Transverse colon (tissue), 4 donors: Measurements from ENCODE around the gene HK1. TPM values are rescaled to one million over a fixed set of nuclear protein-coding genes. Genes with fewer than 3 reads are reported as not detected.
A peak's percentile ranks its signal among the peaks of the same experiment; 100 is the strongest.

Source experiments
- DNase-seq: peaks from one replicate; pipeline ENCODE4 v3.0.0-alpha.2; 2019
- H3K27ac ChIP-seq, 4 donors: fragments of 200-600 bp; sonication (generic); 2 replicates each; pipeline ENCODE4 v1.5.1; 2016 to 2018; ENCODE audit warnings: inconsistent platforms in 4 of 4
- H3K27me3 ChIP-seq: fragments of 200-600 bp; sonication (generic); 2 replicates; pipeline ENCODE4 v1.5.1; 2017; ENCODE audit warnings: inconsistent platforms
- H3K36me3 ChIP-seq, 4 donors: fragments of 200-600 bp; sonication (generic); 2 replicates each; pipeline ENCODE4 v1.5.1; 2017 to 2019; ENCODE audit warnings: inconsistent platforms in 4 of 4
- H3K4me1 ChIP-seq, 4 donors: fragments of 200-600 bp; sonication (generic); 2 replicates each; pipeline ENCODE4 v1.5.1; 2017 to 2020; ENCODE audit warnings: inconsistent platforms in 4 of 4
- H3K4me3 ChIP-seq, 4 donors: fragments of 200-600 bp; sonication (generic); 1 replicate in 1 of 4; 2 replicates in 3 of 4; pipeline versions ENCODE4 v1.5.1 to v1.6.1; 2017 to 2019; ENCODE audit warnings: inconsistent platforms in 4 of 4
- H3K9me3 ChIP-seq, 2 donors: fragments of 200-600 bp; sonication (generic); 2 replicates each; pipeline ENCODE4 v1.5.1; 2017 to 2019; ENCODE audit warnings: inconsistent platforms in 2 of 2
- EP300 ChIP-seq: sonication (generic); formaldehyde crosslinking; IDR thresholded peaks from one replicate; pipeline ENCODE4 v1.6.1; 2017; ENCODE audit warnings: antibody characterized with exemption, low read depth
- POLR2A ChIP-seq: fragments of 450-650 bp; IDR thresholded peaks from one replicate; pipeline ENCODE4 v1.6.1; 2016; ENCODE audit warnings: antibody characterized with exemption, mild to moderate bottlenecking, moderate library complexity
- POLR2AphosphoS5 ChIP-seq, 3 donors: sonication (generic); formaldehyde crosslinking; IDR thresholded peaks; one replicate each; pipeline ENCODE4 v1.6.1; 2016; ENCODE audit warnings: antibody characterized with exemption in 3 of 3
- WGBS, 2 donors: methylation state at CpG; one replicate each; pipeline ENCODE4 v1.1.5; 2018; ENCODE audit warnings: low coverage in 1 of 2; 5-methylcytosine and 5-hydroxymethylcytosine counted together
- in situ Hi-C, 4 donors: fragments of 200-750 bp; cut with MboI; loops; one replicate each; pipeline versions ENCODE4 v1.15.0 to v1.15.1; 2017; ENCODE audit warnings: low sequenced_read_pairs in 3 of 4, low pct_ligation_motif_present in 1 of 4, low pct_unique_long_range_greater_than_20kb in 1 of 4
- intact Hi-C: fragments of 100-400 bp; cut with DNase I; formaldehyde crosslinking; loops from one replicate; pipeline ENCODE4 v1.15.1; 2023; ENCODE audit warnings: low total_unique reads
- total RNA-seq, 4 donors: library from RNA; depleted of rRNA; stranded (reverse); fragments of >200 nt; gene quantifications; one replicate each; pipeline ENCODE4 v1.1.0, GENCODE V29; 2016
- TF ChIP-seq, protein P1 (sequence below), 5 experiments: fragments of 200-600 bp in 3 of 5; fragments of 450-650 bp in 2 of 5; sonication (generic) in 3 of 5; IDR thresholded peaks; 1 replicate in 2 of 5; 2 replicates in 3 of 5; pipeline ENCODE4 v1.5.1; 2016 to 2017; ENCODE audit warnings: antibody characterized with exemption in 5 of 5, inconsistent platforms in 3 of 5, mild to moderate bottlenecking in 2 of 5, moderate library complexity in 1 of 5

Gene HK1
- total RNA-seq, 4 donors from 2014 or later, result 27.3 to 69.9 (median 54.0) TPM

DNA sequence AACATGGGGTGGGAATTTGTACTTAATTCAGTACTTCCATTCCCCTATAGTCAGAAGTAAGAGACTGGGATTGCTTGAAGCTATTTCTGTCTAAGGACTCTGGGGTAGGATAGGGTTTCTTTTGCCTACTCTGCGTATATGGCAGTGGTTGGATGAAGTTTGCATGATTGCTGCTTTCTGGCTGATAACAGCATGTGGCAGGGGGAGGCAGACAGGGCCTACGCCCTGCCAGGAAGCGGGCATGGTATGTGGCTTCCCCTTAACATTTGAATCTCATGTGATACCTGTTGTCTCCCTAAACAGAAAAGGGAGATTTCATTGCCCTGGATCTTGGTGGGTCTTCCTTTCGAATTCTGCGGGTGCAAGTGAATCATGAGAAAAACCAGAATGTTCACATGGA lies 81.3 kb downstream of the HK1 start:
- Histone ChIP-seq H3K27me3 (no peaks in the 10 kb centered on the region), H3K4me3 (no peak overlapping the region), H3K36me3 (no peaks in the 10 kb centered on the region), H3K9me3 (no peaks in the 10 kb centered on the region), H3K4me1 (peaks cover 23 to 41% (median 39%) of the 10 kb centered on the region in 4 donors), H3K27ac (peak overlapping the region; percentile 75 to 82 (median 78))
- no peak for DNase-seq
- intact Hi-C loops (no loop called here), in situ Hi-C loops (no loop called here)
- 67 to 80% methylated on average over 1 to 5 of the region's 5 CpGs for WGBS, 2 donors
- TF ChIP-seq, protein P1, sequence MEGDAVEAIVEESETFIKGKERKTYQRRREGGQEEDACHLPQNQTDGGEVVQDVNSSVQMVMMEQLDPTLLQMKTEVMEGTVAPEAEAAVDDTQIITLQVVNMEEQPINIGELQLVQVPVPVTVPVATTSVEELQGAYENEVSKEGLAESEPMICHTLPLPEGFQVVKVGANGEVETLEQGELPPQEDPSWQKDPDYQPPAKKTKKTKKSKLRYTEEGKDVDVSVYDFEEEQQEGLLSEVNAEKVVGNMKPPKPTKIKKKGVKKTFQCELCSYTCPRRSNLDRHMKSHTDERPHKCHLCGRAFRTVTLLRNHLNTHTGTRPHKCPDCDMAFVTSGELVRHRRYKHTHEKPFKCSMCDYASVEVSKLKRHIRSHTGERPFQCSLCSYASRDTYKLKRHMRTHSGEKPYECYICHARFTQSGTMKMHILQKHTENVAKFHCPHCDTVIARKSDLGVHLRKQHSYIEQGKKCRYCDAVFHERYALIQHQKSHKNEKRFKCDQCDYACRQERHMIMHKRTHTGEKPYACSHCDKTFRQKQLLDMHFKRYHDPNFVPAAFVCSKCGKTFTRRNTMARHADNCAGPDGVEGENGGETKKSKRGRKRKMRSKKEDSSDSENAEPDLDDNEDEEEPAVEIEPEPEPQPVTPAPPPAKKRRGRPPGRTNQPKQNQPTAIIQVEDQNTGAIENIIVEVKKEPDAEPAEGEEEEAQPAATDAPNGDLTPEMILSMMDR (IDR thresholded peaks at IDR 0.05), result no peak
- no peak for TF ChIP-seq EP300
- no peak for TF ChIP-seq POLR2AphosphoS5 (IDR thresholded peaks at IDR 0.05)

DNA sequence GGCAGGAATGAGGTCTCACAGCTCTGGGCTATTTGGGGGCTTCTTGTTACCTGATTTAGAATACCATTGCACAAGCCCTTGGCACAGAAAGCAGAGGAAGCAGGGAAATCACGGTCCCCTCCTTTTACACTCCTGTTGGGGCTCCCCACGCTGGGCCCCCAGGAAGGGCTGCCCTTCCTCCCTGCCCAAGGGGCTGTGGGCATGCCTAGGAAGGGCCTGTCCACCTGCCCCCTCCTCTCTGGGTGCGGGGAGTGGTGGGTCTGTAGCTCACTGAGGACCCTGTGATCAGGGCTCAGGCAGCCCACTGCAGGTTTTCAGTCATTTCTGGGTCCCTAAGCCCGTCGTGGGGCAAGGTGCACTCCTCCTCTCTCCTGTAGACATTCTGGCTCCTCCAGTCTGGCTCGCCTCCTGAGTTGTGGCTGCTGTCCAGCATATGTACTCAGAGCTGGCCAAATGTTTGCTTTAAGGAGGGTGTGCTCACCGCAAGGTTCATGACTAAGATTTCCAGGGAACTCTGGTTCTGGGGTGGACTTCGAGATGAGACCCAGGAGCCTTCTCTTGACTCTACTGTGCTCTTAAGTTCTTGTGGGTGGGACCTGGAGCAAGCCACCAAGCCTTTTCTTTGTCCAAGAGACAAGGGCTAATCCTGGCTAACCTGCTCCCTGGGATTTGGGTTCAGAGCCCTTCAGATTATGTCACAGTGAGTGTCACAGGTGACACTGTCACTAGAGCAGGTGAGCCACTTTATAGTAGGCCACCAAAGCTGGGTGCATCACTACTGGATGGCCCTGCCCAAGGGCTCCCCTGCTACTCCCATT lies 82.4 kb downstream of the HK1 start:
- H3K27me3 ChIP-seq, result no peaks in the 10 kb centered on the region
- H3K9me3 ChIP-seq, result no peaks in the 10 kb centered on the region
- intact Hi-C loops (loop anchor here (5.0 kb wide), 1 partner anchor 43 kb away; no protein-coding TSS in a partner anchor), in situ Hi-C loops (no loop called here)
- TF ChIP-seq POLR2AphosphoS5 (IDR thresholded peaks at IDR 0.05) (peak; percentile 26 to 73 (median 66)), POLR2A (no peak), EP300 (no peak)
- TF ChIP-seq, protein P1 (IDR thresholded peaks at IDR 0.05), result no peak
- peaks cover 0 to 6% (median 0%) of the 10 kb centered on the region in 4 donors for H3K36me3 ChIP-seq
- DNase-seq, result peak; percentile 81
- H3K4me1 ChIP-seq, result peaks cover 23 to 41% (median 39%) of the 10 kb centered on the region in 4 donors
- peak overlapping the region; percentile 75 to 82 (median 78) for H3K27ac ChIP-seq
- 40% methylated on average over 7 of the region's 8 CpGs; no CpG with 5 or more reads in 1 of the 2 donors for WGBS, 2 donors
- H3K4me3 ChIP-seq, result no peak overlapping the region

DNA sequence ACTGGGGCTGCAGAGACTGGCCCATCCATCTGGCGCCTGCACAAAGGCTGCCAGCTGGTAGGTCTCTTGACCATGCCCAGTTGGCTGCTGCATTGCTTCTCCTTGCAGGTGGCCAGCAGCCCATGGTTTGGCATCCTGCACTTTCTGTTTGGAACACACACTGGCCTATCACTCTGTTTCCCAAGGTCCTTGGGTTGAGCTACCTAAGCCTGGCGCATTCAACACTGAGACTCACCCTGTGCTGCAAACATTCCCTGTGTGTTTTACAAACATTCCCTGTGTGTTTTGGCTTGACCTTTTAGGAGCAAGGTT lies 83.0 kb downstream of the HK1 start:
- no peaks in the 10 kb centered on the region for H3K9me3 ChIP-seq
- peak overlapping the region; percentile 75 to 82 (median 78) for H3K27ac ChIP-seq
- intact Hi-C loops (loop anchor here (5.0 kb wide), 1 partner anchor 44 kb away; no protein-coding TSS in a partner anchor), in situ Hi-C loops (no loop called here)
- H3K36me3 ChIP-seq, result peaks cover 0 to 6% (median 0%) of the 10 kb centered on the region in 4 donors
- TF ChIP-seq EP300 (no peak), POLR2AphosphoS5 (IDR thresholded peaks at IDR 0.05) (no peak), POLR2A (no peak)
- TF ChIP-seq, protein P1 (IDR thresholded peaks at IDR 0.05), result no peak
- H3K27me3 ChIP-seq, result no peaks in the 10 kb centered on the region
- WGBS, 2 donors, result 85% methylated on average over 1 of the region's 2 CpGs; no CpG with 5 or more reads in 1 of the 2 donors
- H3K4me1 ChIP-seq, result peaks cover 23 to 41% (median 39%) of the 10 kb centered on the region in 4 donors
- no peak for DNase-seq
- H3K4me3 ChIP-seq, result no peak overlapping the region

- Histone ChIP-seq H3K9me3 (no peaks in the 10 kb centered on the region), H3K36me3 (peaks cover 0 to 6% (median 0%) of the 10 kb centered on the region in 4 donors), H3K4me3 (no peak overlapping the region), H3K4me1 (peaks cover 23 to 41% (median 39%) of the 10 kb centered on the region in 4 donors), H3K27me3 (no peaks in the 10 kb centered on the region), H3K27ac (peak overlapping the region; percentile 75 to 82 (median 78))
- TF ChIP-seq POLR2AphosphoS5 (IDR thresholded peaks at IDR 0.05) (no peak), POLR2A (no peak), EP300 (no peak)
- TF ChIP-seq, protein P1 (IDR thresholded peaks at IDR 0.05), result no peak
- intact Hi-C loops, result loop anchor here (5.0 kb wide), 1 partner anchor 45 kb away; no protein-coding TSS in a partner anchor
- peak; percentile 64 for DNase-seq
- in situ Hi-C loops, result no loop called here
- WGBS, 2 donors, result 57 to 58% methylated on average over 3 to 13 of the region's 13 CpGs
These were observed 84.2 kb downstream of the HK1 start for GRCh38 chr10:69362471-69362954.
